IMR-90 (cell line): Measurements from ENCODE around the gene SLC17A8. TPM values are rescaled to one million over a fixed set of nuclear protein-coding genes. Genes with fewer than 3 reads are reported as not detected.

Experiments
- ATAC-seq: fragments of 200-7000 bp; cut with Tn5 transposase; 2 replicates; pipeline ENCODE4 v1.9.1; 2020; ENCODE audit warnings: low read depth, mild to moderate bottlenecking, moderate library complexity
- BruUV-seq: library from RNA; stranded (reverse); fragments of 400-500 nt; replicated peaks from 2 replicates; lab custom pipeline; 2021; lab: Mats Ljungman, UMichigan
- CTCF ChIA-PET: fragments of 300-600 bp; formaldehyde crosslinking; extraction: SDS; loops from one replicate; lab custom pipeline; 2021; ENCODE audit warnings: antibody characterized with exemption; lab: Yijun Ruan, JAX
- POLR2A ChIA-PET: fragments of 300-600 bp; sonication (Branson Sonifier 250); formaldehyde crosslinking; loops from one replicate; lab custom pipeline; 2022; ENCODE audit warnings: antibody characterized with exemption; ENCODE audit not compliant: unreplicated experiment; lab: Charles Lee
- DNase-seq: peaks from one replicate; pipeline ENCODE4 v3.0.0; 2013
- H2AFZ ChIP-seq: replicated peaks from 2 replicates; pipeline ENCODE3; 2013; ENCODE audit warnings: low read length, mild to moderate bottlenecking; ENCODE audit not compliant: poor library complexity
- H2AK5ac ChIP-seq: 2 replicates; pipeline ENCODE4 v1.6.1; 2013; ENCODE audit warnings: low read depth, low read length, inconsistent platforms
- H2AK9ac ChIP-seq: replicated peaks from 2 replicates; pipeline ENCODE3; 2013; ENCODE audit warnings: mild to moderate bottlenecking, low read depth, low read length, moderate library complexity; ENCODE audit not compliant: poor library complexity
- H2BK120ac ChIP-seq: 2 replicates; pipeline ENCODE4 v1.6.1; 2013; ENCODE audit warnings: low read depth, low read length, inconsistent platforms
- H2BK15ac ChIP-seq: 3 replicates; pipeline ENCODE4 v1.6.1; 2013; ENCODE audit warnings: low read depth, low read length, inconsistent platforms
- H2BK20ac ChIP-seq: 2 replicates; pipeline ENCODE4 v1.6.1; 2013; ENCODE audit warnings: low read depth, mild to moderate bottlenecking, inconsistent platforms, low read length, moderate library complexity
- H2BK5ac ChIP-seq: 2 replicates; pipeline ENCODE4 v1.6.1; 2013; ENCODE audit warnings: mild to moderate bottlenecking, low read depth, low read length, inconsistent platforms; ENCODE audit not compliant: poor library complexity, severe bottlenecking
- H3K14ac ChIP-seq: replicated peaks from 2 replicates; pipeline ENCODE4 v1.6.1; 2013; ENCODE audit warnings: low read depth, low read length, inconsistent platforms
- H3K18ac ChIP-seq: 2 replicates; pipeline ENCODE4 v1.6.1; 2013; ENCODE audit warnings: low read depth, low read length, control low read depth
- H3K23ac ChIP-seq: 2 replicates; pipeline ENCODE4 v1.6.1; 2013; ENCODE audit warnings: low read depth, low read length, inconsistent platforms
- H3K27ac ChIP-seq: 2 replicates; pipeline ENCODE4 v1.5.1; 2013; ENCODE audit warnings: mild to moderate bottlenecking, control low read depth, low read length; ENCODE audit not compliant: insufficient read depth
- H3K27me3 ChIP-seq: 2 replicates; pipeline ENCODE4 v1.6.1; 2013; ENCODE audit warnings: low read length; ENCODE audit not compliant: control insufficient read depth, insufficient read depth
- H3K36me3 ChIP-seq: 2 replicates; pipeline ENCODE4 v1.6.1; 2013; ENCODE audit warnings: low read length, mixed read lengths; ENCODE audit not compliant: control insufficient read depth, insufficient read depth
- H3K4ac ChIP-seq: 2 replicates; pipeline ENCODE4 v1.6.1; 2013; ENCODE audit warnings: low read depth, low read length, inconsistent platforms
- H3K4me1 ChIP-seq: 2 replicates; pipeline ENCODE4 v1.6.1; 2013; ENCODE audit warnings: low read length, mixed read lengths; ENCODE audit not compliant: control insufficient read depth, insufficient read depth
- H3K4me2 ChIP-seq: 2 replicates; pipeline ENCODE4 v1.6.1; 2013; ENCODE audit warnings: low read depth, mild to moderate bottlenecking, control low read depth, low read length, moderate library complexity
- H3K4me3 ChIP-seq: 2 replicates; pipeline ENCODE4 v1.5.1; 2013; ENCODE audit warnings: low read depth, mild to moderate bottlenecking, control low read depth, low read length, moderate library complexity; ENCODE audit not compliant: insufficient read depth
- H3K56ac ChIP-seq: 2 replicates; pipeline ENCODE4 v1.6.1; 2013; ENCODE audit warnings: low read length, inconsistent platforms; ENCODE audit not compliant: insufficient read depth; ENCODE audit errors: extremely low read depth
- H3K79me1 ChIP-seq, 2 experiments: 2 replicates each; pipeline ENCODE4 v1.6.1; 2013; ENCODE audit warnings: low read length in 2 of 2, inconsistent platforms in 1 of 2, low read depth in 1 of 2
- H3K9ac ChIP-seq: 2 replicates; pipeline ENCODE4 v1.6.1; 2013; ENCODE audit warnings: low read depth, low read length, control low read depth
- H3K9me1 ChIP-seq: 2 replicates; pipeline ENCODE4 v1.6.1; 2013; ENCODE audit warnings: low read length, inconsistent platforms; ENCODE audit not compliant: insufficient read depth
- H3K9me3 ChIP-seq: 2 replicates; pipeline ENCODE4 v1.6.1; 2013; ENCODE audit warnings: low read length; ENCODE audit not compliant: control insufficient read depth, insufficient read depth
- H4K20me1 ChIP-seq: 2 replicates; pipeline ENCODE4 v1.6.1; 2013; ENCODE audit warnings: low read length, inconsistent platforms; ENCODE audit not compliant: insufficient read depth
- H4K5ac ChIP-seq: 2 replicates; pipeline ENCODE4 v1.6.1; 2013; ENCODE audit warnings: mild to moderate bottlenecking, low read depth, low read length, control low read depth
- H4K8ac ChIP-seq, 2 experiments: 2 replicates each; pipeline ENCODE4 v1.6.1; 2013; ENCODE audit warnings: low read depth in 2 of 2, low read length in 2 of 2, control low read depth in 1 of 2, inconsistent platforms in 1 of 2
- H4K91ac ChIP-seq: 2 replicates; pipeline ENCODE4 v1.6.1; 2013; ENCODE audit warnings: low read depth, low read length, inconsistent platforms; ENCODE audit not compliant: insufficient read depth
- CHD1 ChIP-seq: IDR thresholded peaks from 2 replicates; pipeline ENCODE4 v1.6.1; 2012; ENCODE audit warnings: low read depth, low read length, improper control_type of control experiment
- CTCF ChIP-seq: conservative IDR thresholded peaks from 2 replicates; pipeline ENCODE4 v1.5.1; 2012; ENCODE audit warnings: mild to moderate bottlenecking, low read depth, low read length, improper control_type of control experiment
- MAFK ChIP-seq: IDR thresholded peaks from 2 replicates; pipeline ENCODE4 v1.6.1; 2012; ENCODE audit warnings: low read depth, low read length, improper control_type of control experiment
- MAZ ChIP-seq: IDR thresholded peaks from 2 replicates; pipeline ENCODE4 v1.6.1; 2012; ENCODE audit warnings: low read depth, mild to moderate bottlenecking, low read length, improper control_type of control experiment, moderate library complexity, borderline replicate concordance
- MXI1 ChIP-seq: IDR thresholded peaks from 2 replicates; pipeline ENCODE4 v1.6.1; 2012; ENCODE audit warnings: low read depth, mild to moderate bottlenecking, low read length, moderate library complexity, borderline replicate concordance
- NFE2L2 ChIP-seq: fragments of 150-350 bp; IDR thresholded peaks from 2 replicates; pipeline ENCODE4 v1.6.1; 2016; ENCODE audit warnings: low read depth, mild to moderate bottlenecking, low read length
- POLR2A ChIP-seq: IDR thresholded peaks from 2 replicates; pipeline ENCODE4 v1.6.1; 2012; ENCODE audit warnings: mild to moderate bottlenecking, low read depth, low read length
- RCOR1 ChIP-seq: IDR thresholded peaks from 2 replicates; pipeline ENCODE4 v1.6.1; 2012; ENCODE audit warnings: mild to moderate bottlenecking, low read length, improper control_type of control experiment; ENCODE audit not compliant: insufficient replicate concordance
- RFX5 ChIP-seq: IDR thresholded peaks from 2 replicates; pipeline ENCODE4 v1.8.0; 2012; ENCODE audit warnings: low read depth, mild to moderate bottlenecking, low read length, moderate library complexity
- SMC3 ChIP-seq: fragments of 150-350 bp; IDR thresholded peaks from 2 replicates; pipeline ENCODE4 v1.6.1; 2016; ENCODE audit warnings: low read depth, mild to moderate bottlenecking, antibody characterized with exemption, low read length, moderate library complexity
- USF2 ChIP-seq: fragments of 150-350 bp; IDR thresholded peaks from 2 replicates; pipeline ENCODE4 v1.6.1; 2017; ENCODE audit warnings: mild to moderate bottlenecking, antibody characterized with exemption, low read length, low read depth
- WGBS, 2 experiments: methylation state at CpG; one replicate each; pipeline versions ENCODE4 v1.1.5 to v1.1.7; 2013; ENCODE audit warnings: missing lambda C conversion rate in 2 of 2; ENCODE audit not compliant: insufficient read length in 1 of 2; ENCODE audit errors: extremely low coverage in 2 of 2; 5-methylcytosine and 5-hydroxymethylcytosine counted together
- dilution Hi-C: fragments of 300-500 bp; cut with HindIII; formaldehyde crosslinking; loops from one replicate; pipeline ENCODE4 v1.14.3; 2018; ENCODE audit warnings: low sequenced_read_pairs; ENCODE audit not compliant: unreplicated experiment
- in situ Hi-C: fragments of 300-500 bp; cut with MboI; formaldehyde crosslinking; loops from 3 replicates; pipeline ENCODE4 v1.14.3; 2019; ENCODE audit warnings: low sequenced_read_pairs, inconsistent platforms, mixed read lengths
- intact Hi-C: fragments of 100-400 bp; cut with micrococcal nuclease; formaldehyde crosslinking; loops from 2 replicates; pipeline ENCODE4 v1.10.0; 2022
- polyA plus RNA-seq, 3 experiments: library from polyadenylated mRNA; depleted of rRNA; stranded (reverse); fragments of >200 nt; gene quantifications; 2 replicates each; pipeline ENCODE4 v1.2.3, GENCODE V29; 2012; ENCODE audit warnings: low replicate concordance in 1 of 3
- total RNA-seq: library from RNA; depleted of rRNA; stranded (reverse); fragments of >200 nt; gene quantifications from 2 replicates; pipeline ENCODE4 v1.2.3, GENCODE V29; 2012
- TF ChIP-seq, protein P1 (sequence below): fragments of 150-350 bp; IDR thresholded peaks from 2 replicates; pipeline ENCODE4 v1.6.1; 2016; ENCODE audit warnings: low read depth, mild to moderate bottlenecking, low read length, moderate library complexity, borderline replicate concordance

The SLC17A8 gene
- total and polyA plus RNA-seq, 2 of the 4 experiments (the other 2 are of a cell fraction) = not detected

DNA sequence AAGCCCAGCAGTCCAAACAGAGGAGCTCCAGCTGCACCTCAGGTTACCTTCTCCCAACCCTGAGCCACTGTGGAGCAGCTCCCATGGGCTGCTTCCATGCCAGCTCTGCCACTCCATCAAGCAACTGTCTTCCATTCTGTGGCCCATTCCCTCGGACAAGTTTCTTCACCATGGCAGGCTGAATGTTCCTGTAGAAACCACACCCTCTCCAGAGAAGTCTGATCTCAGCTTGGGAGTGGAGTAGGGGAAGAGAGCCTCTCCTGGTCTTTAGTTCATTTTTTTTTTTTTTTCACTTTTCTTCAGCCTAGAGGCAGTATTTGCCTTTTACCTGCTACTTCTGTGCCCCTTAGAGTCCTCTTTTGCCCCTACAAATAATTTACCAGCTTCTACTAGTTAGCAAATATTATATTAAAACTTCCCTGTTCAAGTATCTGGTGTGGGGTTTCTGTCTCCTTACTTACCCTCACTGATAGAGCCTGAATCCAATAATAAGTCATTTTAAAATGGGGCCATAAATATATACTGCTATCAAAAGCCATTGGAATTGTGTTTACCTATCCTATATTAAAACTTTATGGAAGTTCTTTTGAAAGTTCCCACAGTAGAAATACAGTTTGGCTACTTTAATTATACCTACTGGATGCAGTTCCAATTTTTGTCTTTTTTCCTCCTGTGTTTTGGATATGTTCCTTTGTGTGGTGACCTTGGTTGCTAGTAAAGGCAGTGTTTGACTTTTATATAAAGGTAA, 11.7 kb upstream of the SLC17A8 start:
- DNase-seq (no peak), ATAC-seq (no peak)
- Histone ChIP-seq H2BK120ac (no peak overlapping the region), H4K91ac (no peak overlapping the region), H3K79me1 (no peaks in the 10 kb centered on the region), H2AFZ (no peak overlapping the region), H3K14ac (no peak overlapping the region), H2BK15ac (no peak overlapping the region), H2AK5ac (no peak overlapping the region), H2BK5ac (no peak overlapping the region), H3K18ac (no peak overlapping the region), H2AK9ac (no peak overlapping the region), H3K4me1 (no peaks in the 10 kb centered on the region), H4K20me1 (no peaks in the 10 kb centered on the region), H3K23ac (no peak overlapping the region), H3K4ac (no peak overlapping the region), H3K9me1 (no peaks in the 10 kb centered on the region), H3K9me3 (no peaks in the 10 kb centered on the region), H3K9ac (no peak overlapping the region), H3K36me3 (no peaks in the 10 kb centered on the region), H2BK20ac (no peak overlapping the region), H3K27me3 (no peaks in the 10 kb centered on the region), H4K5ac (no peak overlapping the region), H3K27ac (no peak overlapping the region), H3K4me3 (no peak overlapping the region), H4K8ac (no peak overlapping the region), H3K56ac (no peak overlapping the region), H3K4me2 (no peak overlapping the region)
- intact Hi-C loops = no loop called here
- CTCF ChIA-PET = no interaction called here
- POLR2A ChIA-PET = no interaction called here
- no CpG with 5 or more reads among the region's 1 CpG for WGBS, 2 experiments
- TF ChIP-seq RCOR1 = no peak
- no peak for TF ChIP-seq SMC3
- TF ChIP-seq USF2 = no peak
- TF ChIP-seq POLR2A = no peak
- TF ChIP-seq MXI1 = no peak
- TF ChIP-seq MAZ = no peak
- TF ChIP-seq RFX5 = no peak
- TF ChIP-seq CHD1 = no peak
- TF ChIP-seq, protein P1, sequence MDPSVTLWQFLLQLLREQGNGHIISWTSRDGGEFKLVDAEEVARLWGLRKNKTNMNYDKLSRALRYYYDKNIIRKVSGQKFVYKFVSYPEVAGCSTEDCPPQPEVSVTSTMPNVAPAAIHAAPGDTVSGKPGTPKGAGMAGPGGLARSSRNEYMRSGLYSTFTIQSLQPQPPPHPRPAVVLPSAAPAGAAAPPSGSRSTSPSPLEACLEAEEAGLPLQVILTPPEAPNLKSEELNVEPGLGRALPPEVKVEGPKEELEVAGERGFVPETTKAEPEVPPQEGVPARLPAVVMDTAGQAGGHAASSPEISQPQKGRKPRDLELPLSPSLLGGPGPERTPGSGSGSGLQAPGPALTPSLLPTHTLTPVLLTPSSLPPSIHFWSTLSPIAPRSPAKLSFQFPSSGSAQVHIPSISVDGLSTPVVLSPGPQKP = no peak
- TF ChIP-seq CTCF = no peak
- TF ChIP-seq MAFK = no peak
- TF ChIP-seq NFE2L2 = no peak
- BruUV-seq = no TSS peak
- in situ Hi-C loops = no loop called here
- dilution Hi-C loops = no loop called here
